HG03457 (cell line): Measurements from ENCODE around the gene SORL1.

Experiments used
- ATAC-seq: cut with Tn5 transposase; IDR thresholded peaks from one replicate; pipeline ENCODE4 v1.9.1; 2021; ENCODE audit warnings: moderate number of reproducible peaks; ENCODE audit not compliant: unreplicated experiment

Gene SORL1

DNA sequence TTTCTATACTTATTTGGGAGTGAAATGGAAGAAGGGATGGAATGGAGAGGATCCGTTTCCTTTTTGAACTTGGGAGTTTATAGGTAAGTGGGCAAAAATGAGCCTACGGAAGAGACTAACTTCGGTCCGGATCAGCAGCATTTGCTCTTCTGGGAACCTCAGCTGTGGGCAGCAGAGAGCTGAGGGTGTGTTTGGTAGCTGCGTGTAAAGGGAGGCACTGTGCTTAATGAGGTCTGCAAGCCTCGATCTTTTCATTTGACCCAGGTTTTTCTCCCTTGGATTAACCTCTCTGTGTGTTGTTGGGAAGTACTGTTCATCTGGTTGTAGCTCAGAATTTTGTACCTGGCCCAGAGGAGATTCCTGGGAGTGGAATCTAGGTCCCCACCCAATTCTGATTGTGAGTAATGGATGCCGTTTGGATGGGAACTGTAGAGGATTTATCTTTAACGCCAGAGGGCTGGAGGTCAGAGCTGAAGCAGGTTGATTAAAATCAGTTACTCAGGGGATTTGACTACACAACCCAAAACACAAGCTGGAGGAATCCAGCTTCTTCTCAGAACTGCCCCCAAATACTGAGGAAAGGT, 202.2 kb downstream of the SORL1 start:
- no peak for ATAC-seq

DNA sequence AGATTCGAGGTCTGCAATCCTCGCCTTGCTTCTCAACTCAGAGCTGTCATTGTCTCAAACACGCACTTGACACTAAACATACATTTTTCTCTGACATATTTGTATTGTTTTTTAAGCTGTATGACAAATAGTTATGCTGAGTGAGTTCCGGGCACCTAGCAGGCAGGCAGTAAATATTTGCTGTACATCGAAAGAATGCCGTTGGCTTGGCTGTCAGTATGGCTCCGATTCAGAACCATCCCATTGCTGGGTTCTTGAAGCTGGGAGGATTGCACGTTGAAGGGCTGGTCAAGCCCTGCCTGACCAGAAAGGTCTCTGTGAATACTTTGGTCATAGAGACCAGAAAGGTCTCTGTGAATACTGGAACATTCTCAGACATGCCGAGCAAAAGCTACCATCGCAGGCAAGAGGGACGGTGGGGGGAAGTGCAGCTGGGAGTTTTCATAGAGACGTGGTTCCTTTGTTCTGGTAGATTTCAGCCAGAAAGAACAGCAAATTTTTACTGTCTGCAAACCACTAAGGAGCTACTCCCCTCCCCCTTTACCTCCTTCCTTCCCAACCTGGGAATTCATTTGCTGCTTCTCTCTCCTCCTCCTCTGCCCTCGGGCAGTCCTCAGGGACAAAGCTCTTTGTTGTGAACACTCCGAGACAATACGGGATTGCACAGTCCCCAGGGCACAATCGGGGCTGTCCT, 202.9 kb downstream of the SORL1 start:
- ATAC-seq = no peak

DNA sequence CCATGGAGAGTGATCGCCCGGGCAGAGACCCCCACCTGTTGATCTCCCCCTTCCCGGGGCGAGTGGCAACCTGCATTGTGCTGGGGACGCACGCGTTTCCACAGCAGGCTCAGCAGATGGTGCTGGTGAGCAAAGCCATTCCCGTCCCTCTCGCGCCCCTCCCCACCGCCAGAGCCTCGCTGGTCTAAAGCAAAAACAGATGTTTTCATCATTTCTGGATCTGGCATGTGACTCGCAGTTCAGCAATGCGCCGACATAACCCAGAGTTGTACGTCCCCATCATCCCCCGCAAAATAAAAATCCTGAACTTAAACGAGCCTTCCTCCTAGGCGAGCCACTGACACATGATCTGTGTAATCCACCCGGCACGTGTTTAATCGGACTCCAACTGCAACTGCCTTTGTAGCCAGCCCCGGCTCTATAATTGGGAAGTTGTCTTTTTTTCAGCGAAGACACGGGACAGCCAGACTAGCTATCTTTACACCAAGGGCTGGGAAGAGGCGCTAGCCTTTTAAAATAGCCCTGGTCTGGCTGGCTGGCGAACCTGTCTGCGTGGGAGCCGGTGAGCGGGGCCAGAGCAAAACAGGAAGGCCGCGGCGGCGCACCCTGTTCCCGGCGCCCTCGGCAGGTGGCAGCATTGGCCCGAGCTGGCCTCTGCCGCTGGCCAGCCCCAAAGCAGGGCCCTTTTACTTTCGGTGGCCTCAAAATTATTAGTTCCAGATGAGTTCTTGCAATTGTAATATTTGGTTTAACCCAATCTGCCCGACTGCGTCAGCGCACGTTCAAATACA, 203.6 kb downstream of the SORL1 start:
- peak; percentile 89 for ATAC-seq

DNA sequence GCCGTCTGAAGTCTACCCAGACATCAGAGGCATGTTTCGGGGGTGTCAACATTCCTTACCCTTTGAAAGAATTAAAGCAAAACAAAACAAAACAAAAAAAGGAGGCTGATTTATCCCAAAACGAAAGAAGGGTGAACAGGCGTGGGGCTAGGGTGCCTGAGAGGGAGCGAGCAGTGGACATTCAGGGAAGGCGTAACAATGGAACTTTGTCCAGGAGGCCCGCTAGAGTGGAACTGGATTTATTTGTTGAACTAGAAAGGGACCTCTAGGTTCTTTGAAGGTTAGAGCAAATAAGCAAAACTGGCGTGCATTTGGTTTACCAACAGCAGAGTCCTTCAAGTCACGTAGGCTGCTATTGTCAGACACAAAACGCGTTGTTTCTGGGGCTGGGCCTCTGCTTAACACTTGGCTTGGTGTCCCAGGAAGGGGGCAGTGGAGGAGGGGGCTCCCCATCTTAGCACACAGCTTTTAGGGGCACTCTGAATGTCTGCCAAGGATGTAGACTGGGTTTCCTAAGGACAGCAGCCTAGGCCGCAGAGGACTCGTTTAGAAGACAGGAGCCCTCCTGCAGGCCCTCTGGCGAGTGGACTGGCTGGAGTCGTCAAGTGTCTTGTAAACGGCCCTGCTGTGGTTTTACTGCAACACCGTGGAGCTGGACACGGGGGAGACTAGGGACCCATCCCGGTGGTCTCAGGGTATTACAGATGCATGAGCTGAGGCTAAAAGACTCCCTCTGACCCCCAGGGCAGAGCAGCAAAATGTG, 204.4 kb downstream of the SORL1 start:
- ATAC-seq = no peak

DNA sequence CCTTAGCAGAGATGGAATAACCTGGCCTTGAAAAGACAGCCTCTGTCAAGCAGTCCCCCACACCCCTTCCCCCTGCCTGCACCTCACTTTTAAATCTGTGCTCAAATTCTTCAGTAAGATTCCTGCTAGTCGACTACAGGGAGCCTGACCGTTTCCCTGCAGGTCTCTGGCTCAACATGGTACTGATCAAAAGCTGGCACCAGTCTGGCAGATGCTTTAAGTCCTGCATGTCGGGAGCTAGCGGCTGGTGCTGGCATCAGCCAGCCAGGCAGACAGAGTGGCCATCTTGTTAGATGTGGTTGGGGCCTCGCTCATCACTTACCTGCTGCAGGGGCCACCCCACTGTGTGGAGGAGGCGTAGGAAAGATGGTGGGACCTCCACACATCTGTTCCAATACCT, 205.0 kb downstream of the SORL1 start:
- no peak for ATAC-seq

DNA sequence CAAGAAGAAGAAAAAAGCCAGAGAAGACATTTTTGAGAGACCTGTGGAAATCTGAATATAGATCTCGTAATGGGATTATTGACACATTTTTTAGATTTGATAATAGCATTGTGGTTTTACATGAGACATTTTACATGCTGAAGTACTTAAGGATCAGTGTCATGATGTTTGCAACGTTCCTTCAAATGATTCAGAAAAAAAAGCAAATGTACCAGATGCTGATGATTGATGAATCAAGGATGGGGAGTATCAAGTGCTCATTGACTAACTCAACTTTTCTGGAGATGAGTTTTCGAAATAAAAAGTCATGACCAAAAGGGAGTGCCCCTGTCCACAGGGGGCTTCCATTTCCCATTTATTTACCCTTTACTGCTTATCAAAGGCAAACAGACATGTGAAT, 207.7 kb downstream of the SORL1 start:
- no peak for ATAC-seq

DNA sequence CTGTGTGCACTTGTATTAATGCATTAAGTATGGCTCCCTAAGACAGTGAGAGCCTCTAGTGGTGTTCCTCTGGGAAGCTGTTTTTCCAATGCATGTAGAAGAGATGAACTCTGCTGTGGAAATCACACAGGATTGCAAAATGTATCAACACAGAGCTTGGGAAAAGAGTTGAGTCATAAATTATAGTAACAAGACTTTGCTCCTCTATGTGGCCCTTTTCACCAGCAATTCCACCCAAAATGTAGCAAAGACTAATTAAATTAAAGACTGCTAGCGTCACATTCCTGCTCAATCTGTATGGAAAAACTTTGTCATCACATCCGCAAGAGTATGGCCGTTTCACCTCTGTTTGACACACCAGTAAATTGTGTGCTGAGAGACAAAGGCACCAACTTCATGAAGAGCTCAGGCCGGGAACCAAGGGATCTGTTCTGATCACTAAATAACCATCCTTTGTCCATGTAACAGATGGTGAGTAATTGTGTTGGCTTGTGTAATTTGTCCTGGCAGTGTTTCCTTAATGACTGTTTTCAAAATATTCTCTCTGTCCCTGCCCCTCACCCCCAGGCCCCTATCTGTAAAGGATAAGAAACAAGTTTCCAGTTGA, 209.9 kb downstream of the SORL1 start:
- no peak for ATAC-seq

DNA sequence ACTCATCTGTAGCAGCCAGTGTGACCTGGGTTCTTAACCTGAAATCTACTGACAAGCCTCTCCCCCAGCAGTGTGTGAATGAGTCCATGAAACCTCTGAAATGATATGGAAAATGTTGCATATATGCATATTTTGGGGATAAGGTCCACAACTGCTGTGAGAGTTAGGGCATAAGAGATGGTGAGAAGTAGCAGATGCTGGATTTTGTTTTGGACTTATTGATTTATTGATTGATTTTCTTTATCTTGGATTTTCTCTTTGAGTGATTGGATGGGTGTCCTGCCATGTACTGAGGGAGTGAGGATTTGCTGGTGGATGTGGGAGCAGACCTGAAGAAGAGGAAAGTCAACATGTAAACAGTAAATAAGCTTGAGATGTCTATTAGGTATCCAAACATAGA, 212.0 kb downstream of the SORL1 start:
- ATAC-seq = no peak

DNA sequence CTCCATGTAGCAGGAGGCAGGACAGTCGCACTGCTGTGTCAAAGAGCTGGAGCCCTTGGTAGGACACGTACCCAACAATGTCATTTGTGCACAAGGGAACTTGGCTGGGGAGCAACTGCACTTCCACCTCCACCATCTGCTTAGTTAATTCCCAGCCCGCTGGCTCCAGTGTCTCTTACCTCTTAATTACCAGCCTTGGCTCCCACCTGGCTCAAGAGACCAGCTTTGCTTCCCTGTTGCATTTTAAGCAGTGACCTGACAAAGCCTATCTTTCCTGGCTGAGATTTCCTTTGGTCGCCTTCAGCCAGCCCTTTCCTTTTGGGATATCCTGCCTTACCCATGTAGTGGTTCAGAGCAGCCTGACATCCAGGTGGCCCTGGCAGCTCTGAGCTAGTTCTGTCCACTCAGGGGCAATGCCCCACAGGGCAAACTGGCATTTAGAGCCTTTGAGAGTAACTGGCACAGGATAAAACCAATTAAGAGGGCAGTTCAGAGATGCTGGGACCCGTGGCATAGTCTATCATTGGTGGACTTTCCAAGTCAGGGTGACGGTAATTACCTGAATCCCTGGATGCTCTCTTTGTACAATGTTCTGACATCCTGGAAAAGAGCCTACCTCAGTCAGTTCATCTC, 213.2 kb downstream of the SORL1 start:
- ATAC-seq = no peak

DNA sequence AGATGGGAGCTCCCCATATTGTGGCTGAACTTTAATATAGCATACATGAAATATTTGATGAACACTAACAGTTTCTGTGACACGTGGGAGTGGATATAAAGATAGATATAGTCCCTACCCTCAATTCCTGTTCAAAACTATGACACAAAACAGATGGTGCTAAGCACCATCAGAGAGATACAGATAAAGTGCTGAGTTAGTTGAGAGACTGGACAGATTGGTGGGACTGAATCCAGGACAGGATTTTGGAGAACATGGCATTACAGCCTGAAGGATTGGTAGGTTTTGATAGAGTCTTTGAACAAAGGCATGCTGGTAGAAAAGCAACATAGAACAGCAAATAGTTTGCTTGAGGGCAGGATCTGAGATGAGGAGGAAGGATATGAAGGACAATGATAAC, 215.7 kb downstream of the SORL1 start:
- ATAC-seq = no peak

DNA sequence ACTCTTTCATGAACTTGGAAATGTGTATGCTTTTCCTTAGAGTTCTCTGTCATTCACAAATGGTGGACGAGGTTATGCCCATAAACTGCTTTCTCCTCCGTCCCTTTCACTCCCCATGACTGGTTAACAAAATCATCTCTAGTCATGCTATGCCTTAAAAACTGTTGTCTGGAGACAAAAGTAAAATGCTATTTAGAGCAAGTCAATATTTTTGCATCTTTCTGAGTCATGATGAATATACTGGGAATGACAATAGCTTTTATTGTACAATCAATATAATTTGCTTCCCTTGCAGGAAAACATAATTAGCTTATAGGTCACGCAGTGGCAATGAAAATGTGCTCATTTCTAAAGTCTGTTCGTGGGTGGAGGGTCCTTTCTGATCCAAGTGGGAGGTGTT, 217.3 kb downstream of the SORL1 start:
- ATAC-seq = no peak

DNA sequence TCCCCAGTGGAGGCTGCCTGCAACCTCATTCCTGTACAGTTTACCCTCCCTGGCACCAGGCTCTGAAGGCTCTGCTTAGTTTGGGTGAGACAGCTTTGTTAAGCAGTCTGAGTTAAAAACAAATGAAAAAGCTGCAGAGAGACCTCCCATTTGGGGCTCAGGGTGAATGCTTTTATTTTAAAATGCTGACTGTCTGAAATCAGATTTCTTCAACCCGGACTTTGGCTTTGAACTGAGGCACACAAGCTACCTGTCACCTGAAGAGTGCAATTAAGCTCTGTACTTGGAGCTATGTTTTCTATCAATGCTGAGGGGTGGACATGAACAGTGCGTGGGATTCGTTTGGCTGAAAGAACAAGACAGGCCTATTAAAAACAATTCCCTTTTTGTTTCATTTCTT, 218.2 kb downstream of the SORL1 start:
- ATAC-seq = no peak

DNA sequence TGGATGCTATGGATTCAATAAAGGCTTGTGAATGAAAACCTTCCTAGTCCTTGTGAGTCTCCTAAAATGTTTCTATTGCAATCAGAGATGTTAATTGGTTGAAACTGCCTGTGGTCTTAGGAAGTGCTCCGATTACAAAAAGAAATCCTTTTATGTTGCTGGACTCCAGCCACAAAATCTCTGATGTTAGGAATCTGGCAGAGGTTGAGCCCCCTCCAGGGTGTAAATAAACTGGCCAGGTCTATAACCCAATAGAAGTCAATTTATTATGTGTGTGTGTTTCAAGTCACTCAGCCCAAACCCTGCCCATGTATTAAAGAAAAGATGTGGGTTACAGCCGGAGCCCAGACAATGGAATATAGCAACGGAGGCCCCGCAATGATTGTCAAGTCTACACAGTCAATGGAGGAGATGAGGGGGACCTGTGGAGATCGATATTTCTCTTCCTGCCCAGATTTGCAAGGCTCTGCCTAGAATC, 218.7 kb downstream of the SORL1 start:
- no peak for ATAC-seq

DNA sequence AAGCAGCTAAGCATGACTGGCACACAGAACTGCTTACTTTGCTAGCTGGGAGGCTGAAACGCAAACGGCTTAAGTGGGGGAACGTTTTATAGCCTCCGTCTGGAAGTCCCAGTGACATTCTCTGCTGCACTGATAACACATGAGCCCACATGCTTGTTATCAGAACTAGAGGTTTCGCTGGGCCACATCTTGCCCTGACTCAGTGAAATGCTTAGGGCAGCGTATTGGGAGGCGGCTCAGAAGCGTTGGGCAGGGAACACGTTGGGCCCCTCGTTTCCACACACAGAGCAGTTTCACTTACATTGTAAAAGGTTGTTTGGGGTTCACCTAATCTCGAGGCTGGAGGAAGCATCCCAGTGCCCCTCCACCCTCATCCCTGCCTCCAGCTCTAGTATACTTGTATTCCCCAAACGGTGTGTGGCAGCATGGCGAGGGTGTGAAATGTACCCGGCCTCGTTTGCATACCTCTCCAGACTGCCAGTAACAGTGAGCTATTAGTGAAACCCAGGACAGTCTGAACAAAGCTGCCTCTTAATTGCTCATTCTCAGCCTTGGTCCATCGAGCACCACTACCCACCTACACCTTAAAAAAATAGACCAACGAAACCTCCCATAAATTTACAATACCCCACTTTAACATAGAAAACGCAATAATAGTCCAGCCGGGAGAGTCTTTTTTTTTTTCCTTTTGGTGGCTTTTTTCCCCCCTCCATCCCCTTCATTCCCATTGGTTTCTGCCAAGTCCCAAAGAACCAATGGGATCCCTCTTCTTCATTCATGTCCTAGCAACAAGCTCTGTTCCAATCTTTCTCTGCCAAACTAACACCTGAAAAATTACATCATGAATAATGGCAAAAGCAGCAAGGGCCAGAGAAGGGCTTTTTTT, 219.4 kb downstream of the SORL1 start:
- no peak for ATAC-seq

DNA sequence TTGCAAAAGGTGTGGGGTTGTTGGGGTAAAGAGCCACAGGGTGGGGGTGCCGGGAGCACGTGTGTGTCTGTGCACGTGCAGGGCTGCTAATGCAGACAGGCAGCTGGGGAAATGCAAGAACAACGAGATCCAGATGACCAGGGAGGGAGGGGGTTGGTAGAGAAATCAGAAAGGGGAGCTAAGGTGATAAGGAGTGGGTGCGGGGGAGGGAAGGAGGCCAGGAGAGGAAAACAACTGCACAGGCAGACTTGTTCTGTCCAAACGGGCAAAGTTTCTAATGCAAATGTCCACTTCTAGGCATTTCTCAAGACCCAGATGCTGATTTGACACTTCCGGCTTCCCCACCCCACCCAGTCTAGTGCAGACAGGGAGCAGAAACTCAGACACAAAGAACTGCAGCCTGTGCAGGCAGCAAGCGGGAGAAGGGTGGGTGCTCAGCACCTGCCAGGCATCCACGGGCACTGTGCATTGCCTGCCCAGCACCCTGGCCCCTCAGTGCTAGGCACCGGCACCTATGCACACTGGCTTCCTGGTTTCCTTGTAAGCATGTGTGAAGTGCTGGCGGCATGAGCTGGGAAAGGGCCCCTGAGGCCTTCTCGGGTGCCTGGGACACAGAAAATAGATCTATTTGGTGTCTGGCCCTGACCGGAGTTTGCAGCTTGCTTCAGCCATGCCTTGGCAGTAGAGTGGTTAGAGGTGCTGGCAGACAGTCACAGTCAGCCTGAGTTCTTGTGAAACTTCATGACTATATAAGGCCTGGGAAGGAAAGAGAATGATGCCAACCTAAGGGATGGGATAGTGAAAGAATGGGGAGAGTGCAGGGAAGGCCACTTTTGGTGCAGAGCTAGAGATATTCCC, 220.7 kb downstream of the SORL1 start:
- ATAC-seq = no peak

DNA sequence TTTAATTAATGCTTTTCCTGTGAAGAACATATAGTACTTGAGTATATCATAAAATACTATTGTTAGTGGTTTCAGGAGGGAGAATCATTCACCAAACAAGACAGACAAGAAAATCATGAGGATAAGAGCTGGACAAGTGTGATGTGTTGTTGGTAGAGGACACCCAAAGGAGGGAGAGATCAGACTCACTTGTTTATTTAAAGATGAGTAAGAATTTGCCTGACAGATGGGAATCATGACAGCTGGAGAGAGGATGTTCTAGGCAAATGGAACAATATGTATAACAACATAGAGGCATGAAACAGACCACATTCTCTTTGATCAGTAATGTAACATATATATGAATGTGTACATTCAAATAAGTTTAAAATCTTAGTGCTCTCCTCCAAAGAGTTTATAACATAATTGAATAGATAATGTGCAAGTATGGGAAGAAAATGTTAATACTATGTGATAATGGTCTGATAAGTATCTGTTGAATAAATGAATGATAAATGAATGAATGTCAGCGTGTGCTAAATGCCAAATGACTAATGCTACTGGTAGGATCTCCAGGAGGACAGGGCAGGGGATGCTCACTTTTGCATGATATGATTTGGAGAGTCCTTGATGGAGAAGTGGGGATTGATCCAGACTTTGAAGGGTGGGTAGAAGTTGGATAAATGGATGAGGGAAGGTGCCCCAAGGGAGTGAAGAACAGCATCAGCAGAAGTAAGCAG, 229.6 kb downstream of the SORL1 start:
- no peak for ATAC-seq
